K562 (cell line): ENCODE data around the gene TPM4. TPM values are rescaled to one million over a fixed set of nuclear protein-coding genes. Genes with fewer than 3 reads are reported as not detected.
A peak's percentile ranks its signal among the peaks of the same experiment; 100 is the strongest.

ENCODE experiments used
- ATAC-seq: fragments of 200-7000 bp; cut with Tn5 transposase; 3 replicates; pipeline ENCODE4 v1.9.1; 2020; ENCODE audit warnings: moderate library complexity
- BruUV-seq: library from RNA; stranded (reverse); fragments of 400-500 nt; replicated peaks from 2 replicates; lab custom pipeline; 2021; lab: Mats Ljungman, UMichigan
- CTCF ChIA-PET: fragments of 300-600 bp; formaldehyde crosslinking; extraction: SDS; loops from one replicate; lab custom pipeline; 2021; ENCODE audit warnings: low intra/inter-chr PET ratio; lab: Yijun Ruan, JAX
- POLR2A ChIA-PET: fragments of 300-600, 350-650 bp; sonication (Branson Sonifier 250); formaldehyde crosslinking; extraction: SDS; loops from one replicate; lab custom pipeline; 2021; ENCODE audit warnings: antibody characterized with exemption, inconsistent platforms; lab: Yijun Ruan, JAX
- DNase-seq, 4 experiments: peaks; one replicate each; pipeline versions ENCODE4 v3.0.0 to v3.0.0-alpha.2; 2011 to 2018; ENCODE audit warnings: low spot score in 3 of 4, mixed read lengths in 3 of 4; ENCODE audit errors: extremely low read depth in 1 of 4
- FAIRE-seq: peaks from 2 replicates; lab custom pipeline; 2011; peaks lifted over from hg19 to GRCh38; lab: Jason Lieb, UNC
- H2AFZ ChIP-seq: 2 replicates; pipeline ENCODE4 v1.6.0; 2011; ENCODE audit warnings: low read depth, low read length, control low read depth, inconsistent platforms
- H3K27ac ChIP-seq: fragments of 200-600 bp; 3 replicates; pipeline ENCODE4 v1.8.0; 2011; ENCODE audit warnings: low read depth, mild to moderate bottlenecking, control low read depth, inconsistent platforms, low read length, moderate library complexity, mixed read lengths; ENCODE audit errors: extremely low read depth
- H3K27me3 ChIP-seq, 2 experiments: fragments of 300-600 bp in 1 of 2; 2 replicates in 1 of 2; 3 replicates in 1 of 2; pipeline versions ENCODE4 v1.6.0 to v1.8.0; 2011; ENCODE audit warnings: inconsistent platforms in 2 of 2, low read length in 2 of 2, mild to moderate bottlenecking in 1 of 2, mixed read lengths in 1 of 2, moderate library complexity in 1 of 2; ENCODE audit not compliant: control insufficient read depth in 2 of 2, insufficient read depth in 2 of 2
- H3K36me3 ChIP-seq: fragments of 300-600 bp; 3 replicates; pipeline ENCODE4 v1.8.0; 2011; ENCODE audit warnings: mild to moderate bottlenecking, low read length, inconsistent platforms; ENCODE audit not compliant: control insufficient read depth, insufficient read depth
- H3K4me1 ChIP-seq, 2 experiments: fragments of 200-600 bp in 1 of 2; replicated peaks in 1 of 2; 2 replicates in 1 of 2; 3 replicates in 1 of 2; pipeline versions ENCODE4 v1.5.1 to v1.8.0; 2011; ENCODE audit warnings: inconsistent platforms in 2 of 2, low read length in 2 of 2, mild to moderate bottlenecking in 1 of 2, mixed read lengths in 1 of 2, moderate library complexity in 1 of 2; ENCODE audit not compliant: control insufficient read depth in 2 of 2, insufficient read depth in 2 of 2
- H3K4me2 ChIP-seq: 2 replicates; pipeline ENCODE4 v1.6.1; 2011; ENCODE audit warnings: low read length, control low read depth, inconsistent platforms, mixed read lengths; ENCODE audit not compliant: insufficient read depth
- H3K4me3 ChIP-seq: fragments of 200-600 bp; sonication (generic), shearing (Covaris generic); 2 replicates; pipeline ENCODE4 v1.5.1; 2016; ENCODE audit warnings: control low read depth, inconsistent platforms
- H3K79me2 ChIP-seq: fragments of 200-600 bp; 3 replicates; pipeline ENCODE4 v1.8.0; 2011; ENCODE audit warnings: low read length, inconsistent platforms; ENCODE audit not compliant: control insufficient read depth, insufficient read depth
- H3K9ac ChIP-seq, 2 experiments: 2 replicates each; pipeline versions ENCODE4 v1.6.0 to v1.6.1; 2011; ENCODE audit warnings: low read depth in 2 of 2, low read length in 2 of 2, control low read depth in 1 of 2, inconsistent platforms in 1 of 2, mild to moderate bottlenecking in 1 of 2, mixed read lengths in 1 of 2; ENCODE audit not compliant: insufficient read depth in 1 of 2
- H3K9me1 ChIP-seq: one replicate; pipeline ENCODE4 v1.6.0; 2011; ENCODE audit warnings: inconsistent platforms, mild to moderate bottlenecking, low read length, moderate library complexity; ENCODE audit not compliant: control insufficient read depth, insufficient read depth
- H3K9me3 ChIP-seq: replicated peaks from 2 replicates; pipeline ENCODE4 v1.5.1; 2011; ENCODE audit warnings: low read depth, low read length, inconsistent platforms; ENCODE audit not compliant: control insufficient read depth, insufficient read depth
- H4K20me1 ChIP-seq: replicated peaks from 2 replicates; pipeline ENCODE4 v1.6.1; 2011; ENCODE audit warnings: low read length, inconsistent platforms, mixed read lengths; ENCODE audit not compliant: control insufficient read depth, insufficient read depth
- RERE ChIP-seq: sonication (generic); formaldehyde crosslinking; IDR thresholded peaks from 2 replicates; pipeline ENCODE4 v1.8.0; 2023; ENCODE audit warnings: missing genetic modification reagents, mild to moderate bottlenecking, borderline replicate concordance
- SMARCA5 ChIP-seq: fragments of 450-650 bp; IDR thresholded peaks from 2 replicates; pipeline ENCODE4 v1.6.1; 2016
- SRSF3 ChIP-seq: fragments of 200-400 bp; formaldehyde crosslinking; IDR thresholded peaks from 2 replicates; pipeline ENCODE4 v1.6.1; 2016; ENCODE audit warnings: mild to moderate bottlenecking, low read length, moderate library complexity; ENCODE audit not compliant: insufficient read depth
- STAT5B ChIP-seq: fragments of 250-450 bp; sonication (Bioruptor Pico); IDR thresholded peaks from 2 replicates; pipeline ENCODE4 v1.8.0; 2021; ENCODE audit warnings: mild to moderate bottlenecking, inconsistent platforms
- ZNF146 ChIP-seq: IDR thresholded peaks from one replicate; pipeline ENCODE4 v1.6.1; 2018; ENCODE audit warnings: missing compliant biosample characterization; ENCODE audit not compliant: unreplicated experiment
- ZNF318 ChIP-seq, 2 experiments: fragments of 450-650 bp; IDR thresholded peaks; 2 replicates each; pipeline ENCODE4 v1.6.1; 2016; ENCODE audit warnings: mild to moderate bottlenecking in 2 of 2, borderline replicate concordance in 1 of 2, low read depth in 1 of 2, moderate library complexity in 1 of 2
- ZNF583 ChIP-seq: fragments of 250-450 bp; sonication (Bioruptor Pico); IDR thresholded peaks from 2 replicates; pipeline ENCODE4 v1.4.0; 2020
- ZNF77 ChIP-seq: fragments of 250-450 bp; sonication (Bioruptor Pico); IDR thresholded peaks from 2 replicates; pipeline ENCODE4 v1.5.0; 2020
- WGBS: fragments of 100-300 bp; shearing (Covaris generic); methylation state at CpG from one replicate; pipeline ENCODE4 v1.1.6; 2016; ENCODE audit warnings: low coverage, mixed read lengths; ENCODE audit not compliant: insufficient coverage; ENCODE audit errors: missing lambda C conversion rate; 5-methylcytosine and 5-hydroxymethylcytosine counted together
- in situ Hi-C: fragments of 300-500 bp; cut with MboI; formaldehyde crosslinking; loops from 4 replicates; pipeline ENCODE4 v1.15.0; 2018; ENCODE audit warnings: inconsistent platforms, mixed read lengths
- intact Hi-C: fragments of 100-400 bp; cut with micrococcal nuclease; formaldehyde crosslinking; loops from 2 replicates; pipeline ENCODE4 v1.14.2; 2022
- polyA plus RNA-seq, 8 experiments: library from polyadenylated mRNA; depleted of rRNA in 4 of 8; stranded (reverse) in 5 of 8; unstranded in 3 of 8; fragments of >200 nt; fragmentation: Nextera tagmentation in 2 of 8; fragmentation: Illumina TruSeq in 1 of 8; extraction: Ambion mirVana in 2 of 8; extraction: Trizol in 1 of 8; gene quantifications; 2 replicates each; pipeline versions ENCODE4 v1.2.1 to v1.2.3, GENCODE V29; 2011 to 2014; ENCODE audit warnings: inconsistent platforms in 1 of 8, missing spikeins in 1 of 8
- total RNA-seq, 7 experiments: library from RNA; depleted of rRNA in 6 of 7; stranded (reverse); fragments of >200 nt in 6 of 7; fragmentation: Illumina TruSeq in 2 of 7; extraction: Trizol in 2 of 7; gene quantifications; 2 replicates each; pipeline versions ENCODE4 v1.2.1 to v1.2.3, GENCODE V29; 2011 to 2021; ENCODE audit warnings: low replicate concordance in 1 of 7

The TPM4 gene
- total and polyA plus RNA-seq, 9 of the 15 experiments (the other 6 are each of a cell fraction or from before 2014, with no cell fraction given), result 28.1 to 111 (median 77.4) TPM

GRCh38 chr19:16076958-16077611, 790 bp downstream of the TPM4 start:
- peaks cover 30% of the 10 kb centered on the region for H3K79me2 ChIP-seq
- ATAC-seq (no peak), DNase-seq (peak in 3 of 4 experiments; percentile 33 to 43 (median 41)), FAIRE-seq (no peak)
- WGBS, result 6% methylated on average over 7 of the region's 56 CpGs
- intact Hi-C loops, result no loop called here
- H3K9me1 ChIP-seq, result peaks cover 5% of the 10 kb centered on the region
- H3K9me3 ChIP-seq, result no peaks in the 10 kb centered on the region
- no peaks in the 10 kb centered on the region for H3K27me3 ChIP-seq
- peaks cover 12% of the 10 kb centered on the region; the same call in 2 of the 3 replicates for H3K36me3 ChIP-seq
- H3K4me2 ChIP-seq, result peak overlapping the region; percentile 81
- peak overlapping the region; percentile 92 for H3K27ac ChIP-seq
- POLR2A ChIA-PET, result interaction anchor here (0.6 to 2.1 kb wide), 9 partner anchors 8 to 526 kb away, joined by 3 to 12 read pairs (median 6); partner anchors contain the start of gene RAB8A
- no TSS peak for BruUV-seq
- peak overlapping the region; percentile 81 for H3K4me3 ChIP-seq
- peaks cover 37 to 41% of the 10 kb centered on the region in 2 experiments for H3K4me1 ChIP-seq
- peaks cover 24% of the 10 kb centered on the region for H4K20me1 ChIP-seq
- CTCF ChIA-PET, result no interaction called here
- in situ Hi-C loops, result no loop called here
- no peak overlapping the region for H2AFZ ChIP-seq
- peak overlapping the region; percentile 83 to 96 for H3K9ac ChIP-seq
- TF ChIP-seq SMARCA5 (no peak), STAT5B (CRISPR knock-in tag) (no peak), ZNF318 (IDR thresholded peaks at IDR 0.05; ENCODE audit: borderline replicate concordance in 1 of 2, low read depth in 1 of 2) (no peak), RERE (CRISPR knock-in tag) (no peak), ZNF583 (CRISPR knock-in tag) (no peak), ZNF146 (CRISPR knock-in tag) (no peak), ZNF77 (no peak), SRSF3 (no peak)
